ENCODE measurements around the gene PPP1R2. TPM values are rescaled to one million over a fixed set of nuclear protein-coding genes. Genes with fewer than 3 reads are reported as not detected.

PPP1R2 gene
- total RNA-seq, 1 donor = 365 TPM

DNA sequence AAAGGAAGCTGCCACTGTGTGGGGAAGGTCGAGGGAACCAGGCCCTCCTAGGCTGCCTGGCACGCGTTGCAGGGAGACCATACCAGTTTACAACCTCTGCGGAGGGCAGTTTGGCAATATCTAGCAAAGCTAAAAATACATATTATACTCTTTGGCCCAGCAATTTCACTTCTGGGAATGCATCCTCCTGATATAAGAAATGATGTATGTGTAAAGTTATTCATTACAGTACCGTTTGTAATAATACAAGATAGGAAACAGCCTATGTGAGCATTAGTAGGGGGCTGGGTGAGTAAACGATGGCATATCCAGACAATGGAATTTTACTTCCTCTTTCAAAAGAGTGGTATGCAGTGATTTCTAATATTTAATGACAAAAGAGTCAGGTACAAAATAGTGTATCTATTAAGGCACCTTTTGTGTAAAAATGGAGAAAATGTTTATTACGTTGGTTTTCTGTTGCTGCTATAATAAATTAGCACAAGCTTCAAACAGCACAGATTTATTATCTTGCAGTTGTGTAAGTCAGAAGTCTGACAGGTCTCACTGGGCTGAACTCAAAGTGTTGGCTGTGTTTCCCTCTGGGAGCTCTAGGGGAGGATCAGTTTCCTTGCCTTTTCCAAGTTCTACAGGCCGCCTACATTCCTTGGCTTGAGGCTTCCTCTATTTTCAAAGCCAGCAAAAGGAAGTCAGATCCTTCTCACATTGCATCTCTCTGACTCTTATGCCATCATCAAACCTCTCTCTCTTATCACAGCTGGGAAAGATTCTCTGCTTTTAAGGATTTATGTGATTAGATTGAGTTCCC lies 31.6 kb upstream of the PPP1R2 start:
- H3K4me1 ChIP-seq (ENCODE audit: insufficient read depth, low read length) = no peaks in the 10 kb centered on the region
- H3K9me3 ChIP-seq (ENCODE audit: low read depth, low read length) = no peaks in the 10 kb centered on the region
- no peaks in the 10 kb centered on the region for H3K27me3 ChIP-seq (ENCODE audit: insufficient read depth, low read length)
- no peak overlapping the region for H3K4me3 ChIP-seq (ENCODE audit: low read length)

DNA sequence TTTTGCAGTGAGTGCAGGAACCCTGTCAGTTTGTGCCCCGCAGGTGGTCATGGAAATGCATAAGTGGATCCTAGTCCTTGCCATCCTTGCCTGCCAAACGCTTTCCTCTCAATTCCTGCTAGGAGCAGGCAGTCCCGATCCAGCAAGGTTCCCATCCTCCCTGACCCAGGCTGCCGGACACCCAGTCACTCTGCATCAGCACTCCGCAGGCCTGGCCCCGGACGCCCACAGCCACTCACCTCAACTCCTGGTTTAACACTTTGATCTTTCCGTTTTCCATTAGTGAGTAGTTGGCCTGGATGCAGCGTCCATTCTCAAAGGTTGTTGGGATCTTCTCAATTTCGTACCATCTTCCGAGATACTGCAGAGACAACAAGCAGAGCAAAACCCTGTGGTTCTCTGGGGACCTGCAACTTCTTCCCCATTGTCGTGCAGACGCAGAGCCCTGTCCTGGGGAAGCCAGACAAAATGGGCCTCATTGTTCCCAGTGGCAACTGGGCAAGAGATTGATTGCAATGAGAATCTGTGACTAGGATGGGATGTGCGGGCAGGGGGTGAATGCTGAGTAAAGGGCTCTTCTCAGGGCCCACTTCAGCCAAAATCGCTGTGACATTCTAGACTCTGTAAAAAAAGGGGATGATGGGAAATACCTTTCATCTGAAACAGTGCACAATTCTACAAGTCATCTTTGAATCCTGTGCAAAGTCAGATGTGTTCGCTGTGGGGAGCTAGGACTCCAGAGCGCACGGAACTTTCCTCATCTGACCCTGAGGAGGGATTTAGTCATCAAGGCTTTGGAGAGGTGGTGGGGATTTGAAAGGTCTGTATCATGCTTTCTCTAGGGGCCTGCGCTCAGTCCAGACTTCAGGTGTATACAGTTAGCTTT lies 30.7 kb upstream of the PPP1R2 start:
- Histone ChIP-seq H3K4me3 (ENCODE audit: low read length) (no peak overlapping the region), H3K4me1 (ENCODE audit: insufficient read depth, low read length) (no peaks in the 10 kb centered on the region), H3K27me3 (ENCODE audit: insufficient read depth, low read length) (no peaks in the 10 kb centered on the region), H3K9me3 (ENCODE audit: low read depth, low read length) (no peaks in the 10 kb centered on the region)

DNA sequence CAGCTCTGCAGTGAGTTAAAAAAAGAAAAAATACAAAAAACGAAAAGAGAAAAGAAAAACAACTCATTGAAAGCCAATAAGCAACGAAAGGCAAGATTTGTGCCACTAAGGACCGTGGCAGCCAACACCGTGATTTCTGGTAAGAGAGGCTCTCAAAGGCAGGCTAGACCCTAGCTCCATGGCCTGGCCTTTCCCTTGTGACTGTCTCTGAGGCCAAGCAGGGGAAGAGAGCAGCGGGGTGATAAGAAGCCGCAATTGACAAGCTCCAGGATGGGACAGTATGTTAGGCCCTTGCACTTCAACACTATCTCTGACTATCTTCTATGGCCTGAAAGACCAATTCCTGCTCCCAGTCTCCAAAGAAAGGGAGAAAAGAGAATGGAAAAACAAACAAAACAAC lies 28.2 kb upstream of the PPP1R2 start:
- Histone ChIP-seq H3K9me3 (ENCODE audit: low read depth, low read length) (no peaks in the 10 kb centered on the region), H3K27me3 (ENCODE audit: insufficient read depth, low read length) (peaks cover under 1% of the 10 kb centered on the region), H3K4me1 (ENCODE audit: insufficient read depth, low read length) (no peaks in the 10 kb centered on the region), H3K4me3 (ENCODE audit: low read length) (no peak overlapping the region)

DNA sequence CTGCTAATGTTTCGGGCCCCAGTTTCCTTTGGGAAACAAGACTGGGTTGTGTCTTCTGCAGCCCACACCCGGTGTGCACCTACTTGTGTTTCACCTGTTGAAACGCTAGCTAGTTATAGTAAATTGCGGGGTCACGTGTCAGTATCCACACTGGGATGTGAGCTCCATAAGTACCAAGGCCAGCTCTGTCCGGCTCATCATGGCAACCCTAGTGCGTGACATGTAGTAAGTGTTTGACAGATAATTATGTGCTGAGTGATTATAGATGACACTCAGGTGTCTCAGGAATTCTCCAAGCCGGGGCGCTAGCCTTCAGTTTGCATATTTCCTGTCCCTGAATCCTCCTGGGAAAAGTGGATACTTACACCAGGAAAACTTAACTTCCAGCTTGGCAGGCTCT lies 27.8 kb upstream of the PPP1R2 start:
- Histone ChIP-seq H3K4me3 (ENCODE audit: low read length) (no peak overlapping the region), H3K27me3 (ENCODE audit: insufficient read depth, low read length) (peaks cover 5% of the 10 kb centered on the region), H3K9me3 (ENCODE audit: low read depth, low read length) (no peaks in the 10 kb centered on the region), H3K4me1 (ENCODE audit: insufficient read depth, low read length) (no peaks in the 10 kb centered on the region)

DNA sequence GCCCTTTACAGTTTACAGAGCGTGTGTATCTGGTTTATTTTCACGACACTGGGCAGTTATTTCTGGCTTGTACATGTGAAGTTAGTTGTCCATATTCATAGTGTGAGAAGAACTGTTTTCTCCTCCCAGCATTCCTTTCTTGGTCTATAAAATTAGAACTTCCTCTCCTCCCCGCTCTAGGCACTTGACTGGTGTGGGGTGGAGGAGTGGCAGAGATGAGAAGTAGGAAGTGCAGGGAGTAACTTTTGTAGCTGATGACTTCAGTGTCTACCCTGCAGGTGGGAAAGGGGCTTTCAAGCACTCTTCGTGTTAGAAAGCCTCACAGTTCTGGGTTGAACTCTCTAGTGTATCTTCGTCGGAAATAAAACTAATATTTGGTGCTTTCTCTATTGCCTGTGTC lies 27.2 kb upstream of the PPP1R2 start:
- Histone ChIP-seq H3K4me1 (ENCODE audit: insufficient read depth, low read length) (no peaks in the 10 kb centered on the region), H3K27me3 (ENCODE audit: insufficient read depth, low read length) (peaks cover 8% of the 10 kb centered on the region), H3K9me3 (ENCODE audit: low read depth, low read length) (no peaks in the 10 kb centered on the region), H3K4me3 (ENCODE audit: low read length) (no peak overlapping the region)

DNA sequence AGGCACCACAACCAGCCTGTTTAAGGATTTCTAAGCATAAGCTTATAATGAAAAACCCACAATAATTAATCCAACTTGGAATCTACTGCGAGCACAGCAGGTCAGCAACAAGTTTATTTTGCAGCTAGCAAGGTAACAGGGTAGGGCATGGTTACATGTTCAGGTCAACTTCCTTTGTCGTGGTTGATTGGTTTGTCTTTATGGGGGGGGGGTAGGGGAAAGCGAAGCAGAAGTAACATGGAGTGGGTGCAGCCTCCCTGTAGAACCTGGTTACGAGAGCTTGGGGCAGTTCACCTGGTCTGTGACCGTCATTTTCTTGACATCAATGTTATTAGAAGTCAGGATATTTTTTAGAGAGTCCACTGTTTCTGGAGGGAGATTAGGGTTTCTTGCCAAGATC lies 25.5 kb upstream of the PPP1R2 start:
- Histone ChIP-seq H3K9me3 (ENCODE audit: low read depth, low read length) (no peaks in the 10 kb centered on the region), H3K4me3 (ENCODE audit: low read length) (no peak overlapping the region), H3K27me3 (ENCODE audit: insufficient read depth, low read length) (peaks cover 8% of the 10 kb centered on the region), H3K4me1 (ENCODE audit: insufficient read depth, low read length) (no peaks in the 10 kb centered on the region)

DNA sequence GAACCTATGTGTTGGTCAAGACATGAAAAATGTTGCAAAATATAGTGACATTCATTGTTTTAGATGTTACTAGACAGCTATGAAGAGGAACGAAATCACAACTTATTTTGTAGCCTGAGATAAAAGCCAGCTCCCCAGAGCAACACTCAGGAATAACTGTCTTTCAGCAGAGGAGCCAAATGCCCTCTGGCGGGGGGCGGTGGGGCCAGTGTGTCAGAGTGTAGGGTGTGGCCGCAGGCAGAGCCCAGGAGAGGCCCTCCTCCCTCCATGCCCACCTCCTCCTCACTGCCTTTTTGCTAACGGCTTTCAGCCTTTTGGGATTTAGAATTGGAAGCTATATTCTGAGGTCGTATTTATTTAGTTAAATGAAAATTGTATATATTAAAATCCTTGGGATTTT lies 23.7 kb upstream of the PPP1R2 start:
- no peaks in the 10 kb centered on the region for H3K4me1 ChIP-seq (ENCODE audit: insufficient read depth, low read length)
- peaks cover 8% of the 10 kb centered on the region for H3K27me3 ChIP-seq (ENCODE audit: insufficient read depth, low read length)
- no peaks in the 10 kb centered on the region for H3K9me3 ChIP-seq (ENCODE audit: low read depth, low read length)
- H3K4me3 ChIP-seq (ENCODE audit: low read length) = no peak overlapping the region

DNA sequence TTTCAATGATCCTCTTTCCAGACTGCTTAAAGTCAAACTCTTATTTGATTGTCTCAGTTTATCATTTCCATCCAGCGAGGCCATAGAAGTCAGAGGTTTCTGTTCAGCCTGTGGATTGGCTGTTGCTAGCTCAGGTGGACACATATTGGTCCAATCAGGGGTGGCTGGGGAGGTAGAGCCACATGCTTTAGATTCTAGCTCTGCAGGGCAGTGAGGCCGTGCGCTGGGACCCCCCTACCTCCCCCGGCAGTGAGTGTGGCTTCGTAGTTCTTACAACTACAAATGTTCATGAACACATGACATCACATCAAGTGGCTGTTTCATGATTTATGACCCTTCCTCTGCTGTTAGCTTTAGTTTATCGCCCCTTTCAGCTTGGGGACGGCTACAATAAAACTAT lies 22.6 kb upstream of the PPP1R2 start:
- Histone ChIP-seq H3K4me3 (ENCODE audit: low read length) (no peak overlapping the region), H3K4me1 (ENCODE audit: insufficient read depth, low read length) (no peaks in the 10 kb centered on the region), H3K27me3 (ENCODE audit: insufficient read depth, low read length) (peaks cover 8% of the 10 kb centered on the region), H3K9me3 (ENCODE audit: low read depth, low read length) (no peaks in the 10 kb centered on the region)

DNA sequence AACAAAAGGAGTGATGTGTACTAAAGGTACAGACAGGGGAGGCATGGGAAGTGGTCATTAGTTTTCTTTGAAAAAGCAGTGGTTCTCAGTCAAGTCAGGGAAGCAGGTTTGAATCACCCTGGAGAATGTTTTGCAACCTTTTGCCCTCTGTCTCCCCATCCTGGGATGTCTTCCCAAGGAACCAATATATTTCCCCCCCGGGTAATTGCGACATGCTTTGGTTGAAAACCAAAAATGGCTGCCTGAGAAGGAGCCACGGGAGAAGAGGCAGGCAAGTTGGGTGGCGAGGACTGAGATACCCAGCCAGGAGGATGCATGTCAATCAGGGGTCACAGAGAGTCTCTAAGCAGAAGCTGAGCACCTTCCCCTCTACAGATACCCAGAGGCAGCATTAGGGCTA lies 20.2 kb upstream of the PPP1R2 start:
- H3K9me3 ChIP-seq (ENCODE audit: low read depth, low read length) = no peaks in the 10 kb centered on the region
- H3K4me3 ChIP-seq (ENCODE audit: low read length) = no peak overlapping the region
- H3K4me1 ChIP-seq (ENCODE audit: insufficient read depth, low read length) = no peaks in the 10 kb centered on the region
- H3K27me3 ChIP-seq (ENCODE audit: insufficient read depth, low read length) = peaks cover 8% of the 10 kb centered on the region

DNA sequence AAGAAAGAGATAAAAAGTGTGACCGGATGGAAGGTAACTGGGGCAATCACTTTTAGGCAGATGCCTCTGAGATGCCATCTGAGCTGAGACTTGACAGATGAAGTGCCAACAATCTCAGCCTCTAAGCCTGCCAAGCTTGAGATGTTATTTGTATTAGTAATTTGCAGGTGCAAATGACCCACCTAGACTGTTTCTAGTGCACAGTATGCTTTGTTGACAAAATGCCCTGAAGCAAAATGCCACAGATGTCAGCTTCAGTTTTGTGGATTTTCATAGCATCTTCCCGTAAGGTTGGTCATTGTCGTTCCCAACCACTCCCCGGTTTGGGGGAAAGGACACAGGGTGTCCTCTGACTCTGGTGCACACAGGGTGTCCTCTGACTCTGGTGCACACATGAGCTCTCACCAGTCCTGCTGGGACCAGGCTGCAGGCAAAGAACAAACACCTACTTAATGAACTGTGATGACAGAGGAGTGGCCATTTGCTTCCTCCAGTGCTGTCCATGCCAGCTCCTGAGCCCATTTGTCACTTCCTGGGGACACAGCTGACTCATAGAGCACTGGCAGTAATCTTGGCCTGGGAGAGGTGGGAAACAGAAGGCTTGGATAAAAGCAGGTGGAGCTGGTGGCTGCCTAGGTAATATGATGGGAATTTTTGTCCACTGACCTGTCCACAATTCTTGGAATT lies 16.7 kb upstream of the PPP1R2 start:
- Histone ChIP-seq H3K9me3 (ENCODE audit: low read depth, low read length) (no peaks in the 10 kb centered on the region), H3K4me3 (ENCODE audit: low read length) (no peak overlapping the region), H3K27me3 (ENCODE audit: insufficient read depth, low read length) (no peaks in the 10 kb centered on the region), H3K4me1 (ENCODE audit: insufficient read depth, low read length) (peaks cover 3% of the 10 kb centered on the region)

DNA sequence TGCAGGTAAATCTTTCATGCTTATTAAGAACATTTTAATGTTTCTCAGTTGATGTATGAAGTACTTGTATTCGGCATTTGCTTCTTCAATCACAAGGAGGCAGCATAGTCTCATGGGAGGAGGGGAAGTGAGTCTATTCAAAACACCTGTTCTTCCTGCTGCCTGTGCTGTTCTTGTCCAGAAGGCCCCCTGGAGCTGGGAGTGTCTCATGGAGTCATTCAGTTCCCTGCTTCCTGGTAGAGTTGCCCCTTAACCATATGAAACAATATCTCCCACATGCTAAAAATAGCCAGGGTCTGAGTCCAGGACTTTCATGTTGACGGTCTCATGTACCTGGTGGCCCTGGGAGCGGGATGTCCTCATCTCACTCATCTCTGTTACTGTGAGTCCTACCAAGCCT lies 15.5 kb upstream of the PPP1R2 start:
- no peaks in the 10 kb centered on the region for H3K9me3 ChIP-seq (ENCODE audit: low read depth, low read length)
- peaks cover 3% of the 10 kb centered on the region for H3K4me1 ChIP-seq (ENCODE audit: insufficient read depth, low read length)
- no peaks in the 10 kb centered on the region for H3K27me3 ChIP-seq (ENCODE audit: insufficient read depth, low read length)
- no peak overlapping the region for H3K4me3 ChIP-seq (ENCODE audit: low read length)

DNA sequence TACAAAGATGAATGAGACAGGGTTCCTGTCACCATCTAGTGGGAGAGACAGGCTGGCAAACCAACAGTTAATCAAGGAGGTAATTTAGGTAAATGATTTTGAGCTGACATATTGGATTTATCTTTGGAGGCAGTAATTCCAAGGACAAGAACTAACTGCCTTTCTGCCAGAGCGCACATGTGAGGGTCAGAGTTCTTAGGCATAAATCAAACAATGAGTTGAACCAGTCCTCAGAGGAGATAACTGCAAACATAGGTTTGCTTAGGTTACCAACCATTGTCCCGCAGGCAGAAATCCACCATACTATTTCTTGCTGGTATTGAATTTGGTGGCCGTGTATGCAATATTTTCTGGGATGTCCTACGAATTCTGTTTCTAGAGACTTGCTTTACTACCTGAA lies 14.2 kb upstream of the PPP1R2 start:
- no peaks in the 10 kb centered on the region for H3K27me3 ChIP-seq (ENCODE audit: insufficient read depth, low read length)
- H3K4me3 ChIP-seq (ENCODE audit: low read length) = no peak overlapping the region
- peaks cover 3% of the 10 kb centered on the region for H3K4me1 ChIP-seq (ENCODE audit: insufficient read depth, low read length)
- no peaks in the 10 kb centered on the region for H3K9me3 ChIP-seq (ENCODE audit: low read depth, low read length)

DNA sequence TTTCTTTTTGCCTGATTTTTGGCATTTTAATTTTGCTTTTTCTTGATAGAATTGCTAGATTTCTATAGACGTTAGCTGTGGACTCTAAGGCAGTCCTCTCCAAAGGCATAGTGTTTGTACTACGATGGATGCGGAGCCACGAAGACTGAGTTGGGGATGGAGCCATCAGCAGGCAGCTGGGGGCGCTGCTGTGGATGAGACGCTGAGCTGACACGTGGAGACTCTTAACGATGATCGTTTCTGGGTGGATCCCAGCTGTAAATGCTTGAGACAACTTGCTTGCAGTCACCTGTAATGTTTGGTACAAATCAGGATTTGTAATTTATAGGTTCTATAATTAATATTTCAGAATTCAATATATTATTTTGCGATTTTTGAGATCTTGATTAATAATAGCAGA lies 13.3 kb upstream of the PPP1R2 start:
- H3K27me3 ChIP-seq (ENCODE audit: insufficient read depth, low read length) = no peaks in the 10 kb centered on the region
- no peaks in the 10 kb centered on the region for H3K9me3 ChIP-seq (ENCODE audit: low read depth, low read length)
- H3K4me1 ChIP-seq (ENCODE audit: insufficient read depth, low read length) = peaks cover 12% of the 10 kb centered on the region
- no peak overlapping the region for H3K4me3 ChIP-seq (ENCODE audit: low read length)

DNA sequence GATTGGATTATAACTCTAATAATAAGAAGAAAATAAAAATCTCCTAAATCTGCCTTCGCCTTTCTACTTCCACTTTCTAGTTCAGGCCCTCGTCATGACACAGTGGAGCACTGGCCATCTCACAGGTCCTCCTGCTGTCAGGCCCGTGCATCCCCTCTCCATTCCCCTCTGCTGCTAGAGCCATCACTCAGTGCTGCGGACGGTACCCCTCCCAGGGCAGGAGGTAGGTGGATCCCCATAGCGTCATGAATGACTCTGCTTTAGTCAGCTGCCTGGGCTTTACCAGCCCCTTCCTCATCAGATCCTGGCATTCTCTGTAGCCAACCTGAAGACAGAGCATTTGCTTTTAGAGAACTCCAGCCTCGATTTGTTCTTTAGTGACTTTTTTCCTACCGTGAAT lies 12.0 kb upstream of the PPP1R2 start:
- peaks cover 24% of the 10 kb centered on the region for H3K4me1 ChIP-seq (ENCODE audit: insufficient read depth, low read length)
- H3K27me3 ChIP-seq (ENCODE audit: insufficient read depth, low read length) = no peaks in the 10 kb centered on the region

DNA sequence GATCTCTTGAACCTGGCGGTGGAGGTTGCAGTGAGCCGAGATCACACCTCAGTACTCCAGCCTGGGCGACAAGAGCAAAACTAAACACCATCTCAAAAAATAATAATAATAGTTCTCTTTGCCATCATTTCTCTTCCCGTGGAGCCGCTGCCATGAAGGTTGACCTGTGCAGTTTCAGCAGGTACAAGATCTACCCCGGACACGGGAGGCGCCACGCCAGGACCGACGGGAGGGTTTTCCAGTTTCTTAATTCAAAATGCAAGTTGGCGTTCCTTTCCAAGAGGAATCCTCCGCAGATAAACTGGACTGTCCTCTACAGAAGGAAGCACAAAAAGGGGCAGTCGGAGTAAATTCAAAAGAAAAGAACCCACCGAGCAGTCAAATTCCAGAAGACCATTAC lies 11.3 kb upstream of the PPP1R2 start:
- peaks cover 30% of the 10 kb centered on the region for H3K4me1 ChIP-seq (ENCODE audit: insufficient read depth, low read length)
- no peaks in the 10 kb centered on the region for H3K27me3 ChIP-seq (ENCODE audit: insufficient read depth, low read length)
- no peaks in the 10 kb centered on the region for H3K9me3 ChIP-seq (ENCODE audit: low read depth, low read length)
- H3K4me3 ChIP-seq (ENCODE audit: low read length) = no peak overlapping the region

More for the DNA sequence above, 12.0 kb upstream of the PPP1R2 start:
- no peak overlapping the region for H3K4me3 ChIP-seq (ENCODE audit: low read length)
- H3K9me3 ChIP-seq (ENCODE audit: low read depth, low read length) = no peaks in the 10 kb centered on the region

Data from mononuclear cell (primary cell).